ENCODE measurements around the gene ARSJ.

Gene ARSJ

DNA sequence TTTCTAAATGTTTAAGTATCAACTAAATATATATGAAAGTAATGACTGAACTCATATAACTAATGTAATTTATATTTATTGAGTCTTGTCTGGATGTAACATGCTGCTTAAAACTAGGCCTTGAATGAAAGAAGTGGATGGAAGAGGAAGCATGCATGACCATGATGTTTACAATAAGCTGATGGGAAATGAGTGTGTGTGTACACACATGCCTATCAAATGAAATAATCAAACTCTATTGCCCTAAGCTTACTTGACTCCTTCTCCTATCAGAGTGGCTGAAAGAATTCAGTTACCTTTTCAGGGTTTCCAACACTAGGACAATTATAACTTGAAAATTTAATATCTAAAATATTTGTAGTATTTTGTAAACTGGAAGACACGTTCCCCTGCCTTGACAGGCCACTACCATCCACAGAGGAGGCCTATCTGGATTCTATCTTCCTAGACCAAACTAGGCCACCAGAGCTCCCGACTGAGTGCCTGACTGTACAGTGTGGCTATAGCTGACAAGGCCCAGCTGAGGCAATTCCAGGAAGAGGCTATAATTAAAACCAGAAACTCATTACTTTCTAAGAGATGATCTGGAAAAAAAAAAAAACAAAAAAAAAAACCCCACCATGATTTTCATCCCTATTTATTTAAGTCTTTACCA lies 7.6 kb downstream of the ARSJ start:
- H3K9me2 ChIP-seq (replicated peaks; ENCODE audit: insufficient read depth, low read length) = no peaks in the 10 kb centered on the region
- H3K9ac ChIP-seq (ENCODE audit: low read length) = no peak overlapping the region
- no peak overlapping the region for H3K27ac ChIP-seq (ENCODE audit: low read depth, low read length)
- no peak for TF ChIP-seq EZH2phosphoT487 (conservative IDR thresholded peaks at IDR 0.05; ENCODE audit: low read length)
- TF ChIP-seq, protein P1, sequence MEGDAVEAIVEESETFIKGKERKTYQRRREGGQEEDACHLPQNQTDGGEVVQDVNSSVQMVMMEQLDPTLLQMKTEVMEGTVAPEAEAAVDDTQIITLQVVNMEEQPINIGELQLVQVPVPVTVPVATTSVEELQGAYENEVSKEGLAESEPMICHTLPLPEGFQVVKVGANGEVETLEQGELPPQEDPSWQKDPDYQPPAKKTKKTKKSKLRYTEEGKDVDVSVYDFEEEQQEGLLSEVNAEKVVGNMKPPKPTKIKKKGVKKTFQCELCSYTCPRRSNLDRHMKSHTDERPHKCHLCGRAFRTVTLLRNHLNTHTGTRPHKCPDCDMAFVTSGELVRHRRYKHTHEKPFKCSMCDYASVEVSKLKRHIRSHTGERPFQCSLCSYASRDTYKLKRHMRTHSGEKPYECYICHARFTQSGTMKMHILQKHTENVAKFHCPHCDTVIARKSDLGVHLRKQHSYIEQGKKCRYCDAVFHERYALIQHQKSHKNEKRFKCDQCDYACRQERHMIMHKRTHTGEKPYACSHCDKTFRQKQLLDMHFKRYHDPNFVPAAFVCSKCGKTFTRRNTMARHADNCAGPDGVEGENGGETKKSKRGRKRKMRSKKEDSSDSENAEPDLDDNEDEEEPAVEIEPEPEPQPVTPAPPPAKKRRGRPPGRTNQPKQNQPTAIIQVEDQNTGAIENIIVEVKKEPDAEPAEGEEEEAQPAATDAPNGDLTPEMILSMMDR (IDR thresholded peaks at IDR 0.05; ENCODE audit: insufficient read depth, low read length, poor library complexity, severe bottlenecking) = no peak
- H3K79me2 ChIP-seq (ENCODE audit: insufficient read depth, low read length) = no peaks in the 10 kb centered on the region
- H3K4me3 ChIP-seq (ENCODE audit: insufficient read depth, low read length, poor library complexity, severe bottlenecking) = no peak overlapping the region
- H4K20me1 ChIP-seq (ENCODE audit: low read depth, low read length) = no peaks in the 10 kb centered on the region
- no peaks in the 10 kb centered on the region for H3K36me3 ChIP-seq (ENCODE audit: low read length)
- H2AFZ ChIP-seq (ENCODE audit: low read depth, low read length, severe bottlenecking) = no peak overlapping the region
- no peaks in the 10 kb centered on the region for H3K27me3 ChIP-seq (ENCODE audit: low read length)
- no peaks in the 10 kb centered on the region for H3F3A ChIP-seq (ENCODE audit: insufficient read depth)
- no peaks in the 10 kb centered on the region for H3K9me3 ChIP-seq (ENCODE audit: insufficient read depth, low read length)
- no peak overlapping the region for H3K4me2 ChIP-seq (ENCODE audit: low read depth, low read length, poor library complexity, severe bottlenecking)

DNA sequence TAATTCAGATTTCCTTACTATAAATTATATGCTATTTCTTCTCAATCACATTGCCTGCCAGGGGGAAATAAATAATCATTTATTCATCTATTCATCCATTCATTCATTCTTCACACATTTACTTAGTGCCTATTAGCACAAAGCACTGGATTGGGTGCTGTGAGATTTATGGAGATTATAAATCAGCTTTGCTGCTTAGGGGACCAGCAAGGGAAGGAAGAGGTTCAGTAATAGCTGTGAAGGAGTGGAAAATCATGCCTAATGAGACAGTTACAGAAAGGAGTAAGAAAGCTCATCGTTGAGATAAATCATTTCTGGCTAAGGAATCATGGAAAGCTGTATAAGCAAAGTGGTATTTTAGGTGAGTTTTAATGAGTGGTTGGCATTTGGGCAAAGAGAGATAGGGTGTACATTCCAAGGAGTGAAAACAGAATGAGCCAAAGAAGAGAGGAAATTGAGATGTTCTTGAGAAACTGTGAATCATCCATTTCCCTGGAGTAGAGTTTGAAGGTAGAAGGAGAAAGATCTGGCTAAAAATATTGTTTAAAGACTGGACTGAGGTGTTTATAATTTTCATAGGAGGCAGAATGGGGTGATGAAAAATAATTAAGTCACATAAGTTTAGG lies 9.6 kb downstream of the ARSJ start:
- Histone ChIP-seq H2AFZ (ENCODE audit: low read depth, low read length, severe bottlenecking) (no peak overlapping the region), H3K9me3 (ENCODE audit: insufficient read depth, low read length) (no peaks in the 10 kb centered on the region), H3K9me2 (replicated peaks; ENCODE audit: insufficient read depth, low read length) (no peaks in the 10 kb centered on the region), H3K4me3 (ENCODE audit: insufficient read depth, low read length, poor library complexity, severe bottlenecking) (no peak overlapping the region), H3K4me2 (ENCODE audit: low read depth, low read length, poor library complexity, severe bottlenecking) (no peak overlapping the region), H3F3A (ENCODE audit: insufficient read depth) (no peaks in the 10 kb centered on the region), H3K36me3 (ENCODE audit: low read length) (no peaks in the 10 kb centered on the region), H3K27me3 (ENCODE audit: low read length) (no peaks in the 10 kb centered on the region), H3K79me2 (ENCODE audit: insufficient read depth, low read length) (no peaks in the 10 kb centered on the region), H4K20me1 (ENCODE audit: low read depth, low read length) (no peaks in the 10 kb centered on the region), H3K27ac (ENCODE audit: low read depth, low read length) (no peak overlapping the region), H3K9ac (ENCODE audit: low read length) (no peak overlapping the region)
- TF ChIP-seq, protein P1 (IDR thresholded peaks at IDR 0.05; ENCODE audit: insufficient read depth, low read length, poor library complexity, severe bottlenecking) = no peak
- no peak for TF ChIP-seq EZH2phosphoT487 (conservative IDR thresholded peaks at IDR 0.05; ENCODE audit: low read length)

GRCh38 chr4:113968473-113968872 lies 11.0 kb downstream of the ARSJ start:
- Histone ChIP-seq H3F3A (ENCODE audit: insufficient read depth) (no peaks in the 10 kb centered on the region), H3K9me3 (ENCODE audit: insufficient read depth, low read length) (no peaks in the 10 kb centered on the region), H3K79me2 (ENCODE audit: insufficient read depth, low read length) (no peaks in the 10 kb centered on the region), H3K36me3 (ENCODE audit: low read length) (no peaks in the 10 kb centered on the region), H3K27ac (ENCODE audit: low read depth, low read length) (no peak overlapping the region), H4K20me1 (ENCODE audit: low read depth, low read length) (no peaks in the 10 kb centered on the region), H2AFZ (ENCODE audit: low read depth, low read length, severe bottlenecking) (no peak overlapping the region), H3K9ac (ENCODE audit: low read length) (no peak overlapping the region), H3K4me2 (ENCODE audit: low read depth, low read length, poor library complexity, severe bottlenecking) (no peak overlapping the region), H3K27me3 (ENCODE audit: low read length) (no peaks in the 10 kb centered on the region), H3K4me3 (ENCODE audit: insufficient read depth, low read length, poor library complexity, severe bottlenecking) (no peak overlapping the region), H3K9me2 (replicated peaks; ENCODE audit: insufficient read depth, low read length) (no peaks in the 10 kb centered on the region)
- no peak for TF ChIP-seq EZH2phosphoT487 (conservative IDR thresholded peaks at IDR 0.05; ENCODE audit: low read length)
- TF ChIP-seq, protein P1 (IDR thresholded peaks at IDR 0.05; ENCODE audit: insufficient read depth, low read length, poor library complexity, severe bottlenecking) = no peak
